Activated effector memory CD4-positive, alpha-beta T cell treated with Interleukin-2 at 50 U/mL for 16 hours (primary cell): Measurements from ENCODE around the gene TLX1.

Experiments used
- DNase-seq: peaks from one replicate; pipeline ENCODE4 v3.0.0-alpha.2; 2020

The TLX1 gene

DNA sequence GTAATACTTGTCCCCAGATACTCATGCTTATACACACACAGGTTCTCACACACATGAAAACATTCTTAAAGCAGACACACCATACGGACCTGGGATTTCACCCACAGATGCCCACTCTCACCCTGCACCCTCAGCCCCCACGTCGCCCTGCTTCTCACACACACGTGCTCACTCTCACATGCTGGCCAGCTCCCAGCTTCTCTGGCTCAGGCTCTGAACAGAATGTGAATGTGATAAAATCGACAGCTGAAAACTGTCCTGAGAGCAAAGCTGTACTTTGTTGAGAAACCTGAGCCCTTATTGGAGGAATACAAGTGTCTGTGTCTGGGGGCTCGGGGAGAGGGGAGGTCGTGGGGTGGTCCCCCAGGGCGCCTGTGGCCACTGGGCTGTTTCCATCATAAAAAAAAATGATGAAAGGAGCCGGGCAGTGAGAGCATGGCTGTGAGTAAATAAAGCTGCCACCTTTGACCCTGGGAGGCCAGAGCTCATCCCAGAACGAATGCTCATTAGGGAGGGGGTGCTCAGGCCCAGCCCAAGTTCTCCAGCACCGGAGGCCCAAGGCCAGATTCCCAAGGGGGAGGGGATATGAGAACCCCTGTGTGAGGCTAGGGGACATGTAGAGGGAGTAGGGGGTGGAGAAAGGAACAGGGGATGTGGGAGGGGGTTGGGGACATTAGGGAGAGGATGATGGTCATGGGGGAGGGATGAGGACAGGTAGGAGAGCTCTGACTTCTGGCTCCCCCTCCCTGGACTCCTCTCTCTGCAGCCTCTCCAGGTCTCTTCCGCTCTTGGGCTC is 18.1 kb upstream of the TLX1 start:
- no peak for DNase-seq

GRCh38 chr10:101113890-101114403 is 17.2 kb upstream of the TLX1 start:
- DNase-seq: no peak

GRCh38 chr10:101114646-101115045 is 16.5 kb upstream of the TLX1 start:
- no peak for DNase-seq

GRCh38 chr10:101116754-101117153 is 14.3 kb upstream of the TLX1 start:
- DNase-seq: no peak

DNA sequence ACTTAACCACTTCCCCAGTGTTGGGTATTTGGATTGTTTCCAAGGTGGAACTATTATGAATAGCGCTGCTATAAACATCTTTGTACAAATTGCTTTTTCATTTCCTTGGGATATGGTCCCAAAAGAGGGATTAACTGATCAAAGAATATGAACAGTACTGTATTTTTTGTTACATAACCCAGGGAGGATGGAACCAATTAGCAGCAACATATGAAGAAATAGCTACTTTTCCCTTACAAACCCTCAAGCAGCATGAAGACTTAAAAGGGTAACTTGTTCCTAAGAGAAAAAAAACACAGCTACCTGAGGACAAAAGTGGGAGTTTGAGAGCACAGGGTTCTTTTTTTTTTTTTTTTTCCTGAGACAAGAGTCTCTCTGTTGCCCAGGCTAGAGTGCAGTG is 13.1 kb upstream of the TLX1 start:
- no peak for DNase-seq

DNA sequence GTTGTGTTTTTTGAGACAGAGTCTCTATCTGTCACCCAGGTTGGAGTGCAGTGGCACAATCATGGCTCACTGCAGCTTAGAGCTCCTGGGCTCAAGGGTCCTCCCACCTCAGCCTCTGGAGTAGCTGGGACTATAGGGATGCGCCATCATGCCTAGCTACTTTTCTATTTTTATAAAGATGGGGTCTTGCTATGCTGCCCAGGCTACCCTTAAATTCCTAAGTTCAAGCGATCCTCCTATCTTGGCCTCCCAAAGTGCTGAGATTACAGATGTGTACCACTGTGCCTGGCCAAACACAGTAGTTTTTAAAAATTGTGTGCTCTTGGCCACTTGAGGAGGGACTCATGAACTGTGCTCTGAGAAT is 10.6 kb upstream of the TLX1 start:
- no peak for DNase-seq

- peak; percentile 18 for DNase-seq
These were observed 10.0 kb upstream of the TLX1 start for GRCh38 chr10:101120884-101121653.

GRCh38 chr10:101121654-101122031 is 9.5 kb upstream of the TLX1 start:
- DNase-seq: no peak

GRCh38 chr10:101122270-101123084 is 8.6 kb upstream of the TLX1 start:
- DNase-seq: no peak

DNA sequence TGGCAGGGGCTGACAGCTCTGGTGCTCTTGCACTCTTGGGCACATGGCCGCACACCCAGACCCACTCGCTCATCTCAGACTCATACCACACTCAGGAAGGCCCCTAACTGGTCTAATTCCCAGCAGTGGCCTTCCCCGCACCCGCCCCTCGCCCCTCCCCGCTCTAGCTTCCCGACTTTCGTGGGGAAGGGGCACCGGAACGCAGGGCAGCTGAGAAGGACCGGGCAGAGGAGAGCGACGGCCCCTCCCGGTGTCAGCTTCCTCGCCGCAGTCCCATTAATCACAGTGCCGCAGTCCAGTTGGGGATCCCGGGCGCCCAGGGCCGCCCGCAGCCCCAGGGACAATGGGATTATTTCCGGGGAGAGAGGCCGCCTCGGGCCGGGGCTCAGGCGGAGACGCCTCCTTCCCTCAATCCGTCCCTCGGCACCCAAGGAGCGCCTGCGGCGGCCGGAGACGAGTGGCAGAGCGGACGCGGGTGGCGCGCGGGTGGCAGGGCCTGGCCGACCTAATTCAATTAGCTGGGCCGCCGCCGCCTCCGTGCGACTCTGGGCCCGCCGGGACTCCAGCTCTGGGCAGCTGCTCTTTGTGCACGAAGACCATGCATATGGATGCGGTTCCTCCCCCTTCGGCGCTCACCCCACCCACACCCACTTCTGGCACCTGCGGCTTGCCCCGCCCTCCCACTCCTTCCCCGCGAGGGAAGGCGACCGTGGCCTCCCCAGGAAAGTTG is 7.8 kb upstream of the TLX1 start:
- DNase-seq: no peak

DNA sequence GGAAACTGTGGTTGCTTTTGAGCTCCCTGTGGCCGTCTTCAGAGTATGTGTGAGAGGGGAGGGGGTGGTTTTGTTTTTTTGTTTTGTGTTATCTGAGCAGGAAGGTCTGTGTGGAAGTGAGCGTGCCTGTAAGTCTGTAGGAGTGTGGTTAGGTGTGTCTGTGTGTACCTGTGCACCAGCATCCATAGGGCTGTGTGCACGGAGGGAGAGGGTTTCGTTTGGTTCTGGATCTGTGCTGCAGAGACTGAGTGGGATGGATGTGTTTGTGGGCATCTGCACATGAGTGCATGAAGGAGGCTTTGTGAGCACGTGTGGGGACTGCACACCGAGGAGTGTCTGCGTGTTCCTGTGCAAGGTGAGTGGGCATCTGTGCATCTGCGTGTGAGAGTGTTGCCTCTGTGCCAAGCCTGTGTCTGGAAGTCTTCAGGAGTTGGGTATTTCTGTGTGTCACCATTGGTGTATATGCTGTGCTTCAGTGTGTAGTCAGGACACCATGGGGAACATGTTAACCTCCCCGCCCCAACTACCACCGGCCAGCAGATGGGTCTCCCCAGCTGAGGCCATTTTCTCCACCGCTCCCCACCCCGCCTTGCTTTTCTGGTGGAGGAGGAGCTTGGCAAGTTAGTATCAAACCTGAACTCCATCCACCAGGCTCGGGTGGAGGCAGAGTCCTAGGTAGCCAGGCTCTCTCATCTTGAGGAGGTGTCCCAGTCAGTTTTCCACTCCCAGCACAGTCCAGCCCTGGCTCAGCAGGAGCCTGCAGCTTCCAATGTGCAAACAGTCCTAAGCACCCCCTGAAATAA is 7.1 kb upstream of the TLX1 start:
- no peak for DNase-seq

GRCh38 chr10:101124933-101125332 is 6.2 kb upstream of the TLX1 start:
- no peak for DNase-seq

DNA sequence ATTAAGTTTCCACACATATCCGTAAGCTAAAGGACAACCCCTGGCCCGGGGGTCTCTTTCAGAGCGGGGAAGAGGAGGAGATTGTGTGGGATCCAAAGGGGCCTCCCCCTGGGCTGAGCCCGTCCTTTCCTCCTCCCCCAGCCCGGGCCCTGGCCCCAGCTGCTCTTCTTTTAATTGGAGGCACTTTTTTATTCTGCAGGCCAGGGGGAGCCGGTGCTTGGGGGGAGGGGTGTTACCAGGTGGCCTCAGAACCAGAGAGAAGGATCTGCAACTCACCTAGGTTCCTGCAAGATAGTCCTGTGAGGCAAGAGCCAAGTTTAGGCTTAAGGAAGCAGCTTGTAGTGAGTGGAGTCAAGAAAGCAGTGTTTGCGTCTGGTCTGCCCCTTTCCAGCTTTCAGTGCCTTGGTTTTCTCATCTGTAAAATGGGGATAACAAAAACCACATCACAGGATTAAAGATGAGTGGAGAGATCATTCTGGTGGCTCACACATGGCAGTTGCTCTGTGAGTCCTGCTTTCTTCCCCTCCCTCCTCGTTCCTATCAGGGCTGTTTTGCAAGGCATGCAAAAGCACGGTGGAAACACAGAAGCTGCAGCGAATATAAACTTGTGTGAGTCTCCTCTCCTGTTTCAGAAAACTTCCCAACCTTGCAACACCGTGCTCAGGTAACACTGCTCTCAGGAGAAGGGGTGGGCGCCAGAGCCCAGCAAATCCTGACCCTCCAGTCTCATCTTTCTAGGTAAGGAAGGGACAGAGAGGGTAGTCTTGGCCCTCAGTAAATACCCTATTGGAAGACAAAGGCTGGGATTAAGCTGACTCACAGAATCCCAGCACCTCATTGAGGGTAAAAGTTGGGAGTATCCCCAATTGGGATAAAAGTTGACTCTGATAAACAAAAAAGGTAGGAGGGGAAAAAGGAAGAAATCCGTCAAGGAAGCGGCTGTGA is 4.1 kb upstream of the TLX1 start:
- no peak for DNase-seq

- no peak for DNase-seq
These were observed 959 bp upstream of the TLX1 start for GRCh38 chr10:101130141-101130540.

GRCh38 chr10:101131962-101132635 is 999 bp downstream of the TLX1 start:
- no peak for DNase-seq

DNA sequence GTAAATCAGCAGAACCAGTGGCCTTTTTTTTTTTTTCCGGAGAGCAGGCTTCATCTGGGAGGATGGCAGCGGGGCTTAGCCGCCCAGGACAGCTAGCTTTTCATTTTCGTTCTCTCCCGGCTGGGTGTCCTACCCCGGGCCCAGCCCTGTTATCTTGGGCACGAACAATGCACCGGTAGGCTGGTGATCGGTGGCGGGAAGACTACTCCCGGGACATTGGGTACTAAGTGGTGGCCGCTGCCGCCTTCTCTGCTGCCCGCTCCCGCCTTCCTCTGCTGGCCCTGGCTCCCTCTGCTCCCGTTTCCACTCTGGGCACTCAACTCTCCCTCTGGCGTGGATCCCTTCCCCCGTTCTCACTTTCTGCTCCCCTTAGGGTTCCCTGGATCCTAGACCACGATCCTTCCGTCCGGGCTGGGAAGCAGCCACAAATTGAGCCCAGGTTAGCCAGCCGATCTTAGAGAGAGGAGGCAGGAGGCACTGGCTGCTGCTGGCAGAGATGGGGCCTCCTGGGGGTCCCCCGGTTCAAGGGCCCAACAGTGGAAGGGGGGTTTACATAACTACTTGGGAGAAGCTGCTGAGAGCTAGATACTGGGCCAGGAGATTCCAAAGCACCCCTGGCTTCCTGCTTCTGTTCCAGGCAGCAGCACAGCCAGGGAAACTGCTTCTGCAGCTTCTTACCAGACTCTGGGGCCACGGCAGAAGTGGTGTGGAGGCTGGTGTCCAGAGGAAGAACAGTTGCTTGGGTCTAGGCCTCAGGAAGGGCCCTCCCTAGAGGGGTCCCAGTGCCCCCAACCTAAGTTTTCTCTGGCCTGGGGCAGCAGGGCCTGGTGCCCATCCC is 1.8 kb downstream of the TLX1 start:
- DNase-seq: no peak

DNA sequence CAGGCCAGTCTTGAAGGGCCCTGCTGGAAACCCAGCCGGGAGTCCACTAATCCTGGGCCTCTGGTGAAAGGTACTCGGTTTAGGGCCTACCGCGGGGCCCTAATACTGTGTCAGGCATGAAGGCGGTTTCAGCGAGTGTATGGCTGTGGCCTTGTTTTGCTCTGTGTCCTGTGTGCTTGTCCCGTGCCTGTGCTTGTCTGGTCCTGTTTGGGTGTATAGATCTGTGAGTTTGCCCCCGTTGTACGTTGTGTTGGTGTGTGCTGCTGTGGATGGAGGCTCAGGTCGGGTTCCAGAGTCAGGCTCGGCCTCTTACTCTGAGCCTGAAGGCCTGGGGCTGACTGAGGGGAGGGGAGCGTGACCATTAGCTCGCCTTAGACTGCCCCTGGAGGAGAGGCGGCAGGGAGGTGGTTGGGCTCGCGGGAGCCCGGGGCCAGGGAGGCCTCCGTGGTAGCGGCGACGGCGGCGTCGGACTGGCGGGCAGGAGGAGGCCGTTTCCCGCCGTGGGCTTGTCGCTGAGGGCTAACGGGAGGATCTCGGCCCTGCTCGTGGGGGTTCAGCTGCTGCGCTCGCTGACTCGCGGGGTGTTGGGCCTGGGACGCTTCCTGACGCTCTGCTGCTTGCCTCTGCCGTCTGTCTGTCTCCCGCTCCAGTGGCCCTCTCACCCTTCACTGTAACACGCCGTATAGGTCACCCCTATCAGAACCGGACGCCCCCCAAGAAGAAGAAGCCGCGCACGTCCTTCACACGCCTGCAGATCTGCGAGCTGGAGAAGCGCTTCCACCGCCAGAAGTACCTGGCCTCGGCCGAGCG is 2.6 kb downstream of the TLX1 start:
- DNase-seq: no peak
